Activated CD4-positive, alpha-beta T cell treated with anti-CD3 and anti-CD28 coated beads for 24 hours (primary cell): ENCODE data around the gene ATP2B2.

Experiments used
- DNase-seq, 2 donors: peaks; one replicate each; pipeline ENCODE4 v3.0.0-alpha.2; 2020; ENCODE audit warnings: low read depth in 2 of 2

ATP2B2 gene

DNA sequence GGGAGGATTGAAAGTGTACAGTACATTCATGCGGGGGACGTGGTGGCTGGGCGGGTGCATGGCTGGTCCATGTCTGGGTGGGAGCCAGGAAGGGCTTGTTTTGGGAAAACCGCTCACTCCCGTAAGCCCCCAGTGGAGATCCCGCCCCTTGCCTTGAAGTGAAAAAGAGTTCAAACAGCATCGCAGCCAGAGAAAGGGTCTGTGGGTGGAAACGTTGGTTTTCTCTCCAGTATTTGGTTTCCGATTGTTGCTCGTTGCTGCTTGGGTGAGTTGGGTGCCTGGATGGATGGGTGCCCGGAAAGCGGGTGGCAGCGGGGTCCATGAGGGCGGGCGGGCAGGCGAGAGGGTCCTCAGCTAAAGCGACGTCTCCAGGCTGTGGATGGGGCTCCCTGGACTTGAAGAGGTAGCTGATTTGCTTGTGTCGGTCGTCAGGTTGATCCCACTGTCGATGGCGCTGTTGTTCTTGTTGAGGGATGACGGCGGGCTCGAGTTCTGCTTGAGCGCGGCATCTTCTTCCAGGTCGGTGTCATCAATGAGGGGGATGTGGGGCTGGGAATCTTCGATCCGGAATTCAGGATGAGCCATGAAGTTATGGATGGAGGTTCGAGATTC is 176.8 kb downstream of the ATP2B2 start:
- no peak for DNase-seq

DNA sequence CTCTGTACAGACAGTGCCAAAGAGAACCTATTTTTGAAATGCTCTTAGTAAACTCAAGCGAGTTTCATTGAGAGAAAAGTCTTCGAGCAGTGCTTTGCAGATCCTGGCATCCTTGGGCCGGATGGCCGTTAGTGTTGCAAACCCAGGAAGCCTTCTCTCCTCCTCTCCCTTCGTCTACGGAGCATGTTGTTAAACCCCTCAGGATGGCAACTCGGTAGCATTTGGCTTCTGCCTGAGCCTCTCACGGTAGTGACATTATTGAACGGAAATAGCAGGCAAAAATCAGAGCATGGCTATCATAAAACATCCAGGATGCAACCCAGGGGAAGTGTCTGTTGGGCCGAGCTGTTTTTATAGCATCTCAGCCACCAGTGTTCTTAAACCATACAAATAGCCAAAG is 177.8 kb downstream of the ATP2B2 start:
- no peak for DNase-seq

DNA sequence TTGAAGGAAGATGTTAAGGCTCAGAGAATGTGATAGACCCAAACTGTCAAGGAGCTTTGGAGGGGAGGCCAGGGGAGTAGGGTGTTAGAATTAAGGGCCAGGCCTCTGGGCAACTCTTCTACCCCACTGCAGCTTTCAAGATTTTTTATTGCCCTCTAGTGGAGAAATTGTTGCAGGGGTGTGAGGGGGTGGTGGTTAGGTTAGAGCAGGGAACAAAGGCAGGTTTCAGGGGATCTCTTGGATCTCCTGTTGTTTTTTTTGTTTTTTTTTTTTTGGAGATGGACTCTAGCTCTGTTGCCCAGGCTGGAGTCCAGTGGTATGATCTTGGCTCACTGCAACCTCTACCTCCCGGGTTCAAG is 183.1 kb downstream of the ATP2B2 start:
- no peak for DNase-seq

DNA sequence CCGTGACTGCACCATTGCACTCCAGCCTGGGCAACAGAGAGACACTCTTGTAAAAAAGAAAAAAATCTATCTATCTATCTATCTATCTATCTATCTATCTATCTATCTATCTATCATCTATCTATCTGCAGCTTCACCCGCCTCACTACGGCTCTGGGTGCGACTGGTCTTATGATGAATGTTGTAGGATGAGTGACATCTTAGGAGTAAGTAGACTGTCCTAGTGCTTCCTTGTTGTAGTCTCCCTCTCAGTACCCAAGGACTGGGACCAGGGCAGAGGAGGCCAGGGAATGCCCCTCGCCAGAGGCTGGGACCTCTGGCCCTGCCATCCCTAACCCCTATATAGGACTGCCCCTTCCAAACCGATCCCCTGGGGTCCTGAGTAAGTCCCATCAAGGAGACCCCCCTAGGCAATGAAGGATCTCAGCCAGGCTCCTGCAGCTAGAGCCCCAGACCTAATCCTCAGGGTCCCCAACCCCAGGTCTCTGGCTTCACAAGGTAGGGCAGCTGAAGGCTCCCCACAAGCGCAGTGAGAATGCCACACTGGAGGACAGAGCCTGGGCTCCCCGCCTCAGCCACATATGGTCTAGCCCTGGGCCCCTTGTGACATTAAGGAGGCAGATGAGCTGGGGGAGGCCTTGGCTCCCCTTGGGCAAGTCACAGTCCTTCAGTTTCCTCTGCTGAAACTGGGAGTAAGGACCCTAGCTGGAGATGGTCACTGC is 183.6 kb downstream of the ATP2B2 start:
- no peak for DNase-seq

DNA sequence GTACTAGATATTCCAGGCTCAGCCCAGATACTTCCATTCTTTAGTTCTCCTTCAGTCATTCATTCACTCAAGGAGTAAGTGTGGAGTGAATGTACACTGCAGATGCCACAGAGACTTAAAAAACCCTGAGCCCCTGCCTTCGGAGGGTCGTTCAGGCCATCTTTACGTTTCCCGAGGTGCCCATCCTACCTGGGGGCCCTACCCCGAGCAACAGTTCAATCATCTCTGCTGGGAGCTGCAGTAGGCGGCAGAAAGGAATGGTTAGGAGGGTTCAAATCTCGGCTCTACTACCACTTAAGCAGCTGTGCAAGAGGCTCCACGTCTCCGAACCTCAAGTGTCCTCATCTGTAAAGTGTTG is 185.1 kb downstream of the ATP2B2 start:
- no peak for DNase-seq

DNA sequence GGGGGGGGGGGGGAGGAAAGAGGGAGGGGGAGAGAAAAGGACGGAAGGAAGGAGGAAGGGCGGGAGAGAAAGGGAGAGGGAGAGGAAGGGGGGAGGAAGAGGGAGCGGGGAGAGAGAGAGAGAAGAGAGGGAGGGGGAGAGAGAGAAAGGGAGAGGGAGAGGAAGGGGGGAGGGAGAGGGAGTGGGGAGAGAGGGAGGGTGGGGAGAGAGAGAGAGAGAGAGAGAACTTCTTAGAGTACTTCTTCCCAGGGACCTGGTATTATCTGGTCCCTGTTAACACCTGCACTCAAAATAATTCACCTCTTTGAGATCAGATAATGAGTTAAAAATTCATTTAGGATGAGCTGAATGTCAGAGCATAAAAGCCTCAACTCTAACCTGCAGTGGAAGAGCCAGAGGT is 185.6 kb downstream of the ATP2B2 start:
- DNase-seq: no peak

DNA sequence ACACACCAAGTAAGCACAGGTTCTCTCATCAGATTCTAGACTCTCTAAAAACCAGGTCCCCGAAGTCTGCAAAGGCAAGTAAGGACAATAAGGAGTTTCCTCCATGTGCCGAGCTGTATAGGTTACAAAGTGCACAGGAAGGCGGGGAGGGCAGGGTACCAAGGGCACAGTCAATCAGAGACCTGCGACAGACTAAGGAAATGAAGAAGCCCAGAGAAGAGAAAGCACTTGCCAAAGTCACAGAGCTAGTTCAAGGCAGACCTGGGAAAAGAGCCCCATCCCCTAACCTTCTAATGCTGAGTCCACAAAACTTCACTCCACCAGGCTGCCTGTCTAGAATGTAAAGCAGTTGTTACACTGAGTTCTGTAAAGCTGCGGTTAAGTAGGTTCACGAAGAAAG is 186.1 kb downstream of the ATP2B2 start:
- no peak for DNase-seq

DNA sequence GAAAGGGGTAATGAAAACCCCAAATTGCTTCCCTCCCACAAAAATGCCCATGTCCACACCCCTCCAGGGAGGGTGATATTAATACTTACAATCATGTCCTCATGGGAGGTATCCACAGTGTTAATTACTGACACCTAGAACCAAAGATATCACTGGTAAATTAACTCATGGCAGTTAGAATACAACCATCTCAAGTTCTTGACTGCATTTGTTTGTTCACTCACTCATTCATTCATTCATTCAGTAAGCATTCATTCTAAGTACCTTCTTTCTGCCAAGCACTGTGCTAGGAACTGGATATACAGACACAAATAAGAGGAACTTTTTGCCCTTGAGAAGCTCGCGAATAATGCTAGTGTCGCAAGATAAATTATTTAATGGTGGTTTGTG is 187.4 kb downstream of the ATP2B2 start:
- no peak for DNase-seq

DNA sequence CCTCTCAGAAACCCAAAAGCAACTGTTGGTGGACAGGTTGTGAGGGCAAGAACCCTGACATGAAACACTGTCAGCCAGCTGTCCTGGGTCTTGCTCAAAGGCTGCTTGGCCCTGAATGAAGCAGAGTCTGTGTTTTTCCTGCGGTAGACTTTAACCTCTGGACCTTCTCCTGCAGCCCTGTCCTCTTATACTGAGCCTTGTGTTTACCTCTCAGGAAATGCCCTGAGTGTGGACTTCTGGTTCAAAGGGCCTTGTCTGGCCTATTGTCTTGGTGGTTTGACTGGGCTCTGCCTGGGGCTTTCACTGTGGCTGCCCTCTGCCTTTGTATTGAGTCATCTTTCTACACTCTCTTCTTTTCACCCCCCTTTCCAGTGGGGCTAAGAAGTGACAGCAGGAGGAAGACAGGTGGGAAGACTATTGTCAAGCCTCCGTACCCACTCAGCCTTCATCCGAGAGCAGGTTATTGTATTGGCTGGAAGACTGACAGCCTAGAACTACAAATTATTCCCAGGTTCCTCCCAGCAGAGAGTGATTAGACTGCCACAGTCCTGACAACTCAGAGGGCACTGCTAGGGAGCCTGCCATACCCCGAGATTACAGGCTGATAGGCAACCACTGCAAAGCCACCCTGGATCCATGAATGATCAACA is 187.9 kb downstream of the ATP2B2 start:
- DNase-seq: no peak

DNA sequence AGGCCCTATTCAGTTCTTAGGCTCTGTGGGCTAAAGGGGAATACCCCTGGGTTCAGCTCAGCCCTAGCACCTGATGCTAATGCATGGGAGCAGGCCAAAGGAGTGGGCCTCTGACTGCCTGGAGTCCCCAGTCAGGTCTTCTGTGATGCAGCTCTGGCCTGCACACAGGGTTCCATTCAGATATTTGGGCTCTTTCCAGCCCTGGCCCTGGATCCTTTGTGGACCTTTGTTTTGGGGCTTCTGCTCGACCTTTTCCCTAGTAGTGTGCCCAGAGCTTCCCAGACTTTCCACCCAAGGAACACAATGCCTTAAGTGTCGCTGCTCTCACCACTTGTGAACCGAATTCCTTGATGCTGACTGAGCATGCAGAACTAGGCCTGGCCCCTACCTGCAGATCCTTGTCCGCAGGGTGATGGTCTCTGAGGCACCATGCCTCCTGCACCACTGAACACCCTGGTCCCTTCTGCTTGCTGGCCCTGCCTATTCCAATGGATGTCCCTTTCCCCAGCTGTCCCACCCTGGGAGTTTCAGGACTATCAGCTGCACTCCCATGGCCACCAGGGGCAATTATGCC is 189.5 kb downstream of the ATP2B2 start:
- DNase-seq: no peak

DNA sequence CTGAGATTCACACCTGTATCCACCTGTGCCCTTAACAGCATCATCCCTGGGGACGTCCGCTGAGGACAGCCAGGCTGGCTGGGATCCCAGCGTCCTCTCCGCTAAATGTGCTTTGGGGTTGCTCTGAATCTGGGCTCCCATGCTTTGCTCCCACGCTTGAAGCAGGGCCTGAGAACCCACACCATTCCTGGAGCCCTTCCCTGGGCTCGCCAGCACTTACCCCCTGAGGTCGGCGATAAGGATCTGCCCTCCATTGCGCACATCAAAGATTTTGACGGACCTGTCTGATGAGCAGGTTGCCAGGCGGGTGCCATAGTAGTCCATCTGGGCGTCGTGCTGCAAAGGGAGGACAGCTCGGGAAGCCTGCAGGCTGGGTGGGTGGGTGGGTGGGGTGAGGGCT is 190.3 kb downstream of the ATP2B2 start:
- DNase-seq: no peak

DNA sequence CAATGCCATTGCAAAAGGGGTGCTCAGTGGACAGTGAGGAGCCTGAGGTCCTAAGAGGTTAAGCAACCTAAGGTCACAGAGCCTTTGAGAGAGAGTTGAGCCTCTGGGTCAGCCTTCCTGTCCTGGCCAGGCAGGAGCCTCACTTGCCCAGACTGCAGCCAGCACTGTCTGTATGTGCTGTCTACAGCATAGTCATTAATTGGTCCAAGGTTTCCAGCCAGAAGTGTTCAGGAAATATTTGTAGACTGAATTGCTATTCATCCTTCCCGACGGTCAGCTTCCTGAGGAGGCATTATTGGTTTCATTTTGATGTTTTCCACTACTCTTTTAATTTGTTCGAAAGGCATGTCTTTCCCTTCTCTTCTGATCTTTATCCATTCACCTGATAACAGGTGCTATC is 192.5 kb downstream of the ATP2B2 start:
- DNase-seq: no peak

DNA sequence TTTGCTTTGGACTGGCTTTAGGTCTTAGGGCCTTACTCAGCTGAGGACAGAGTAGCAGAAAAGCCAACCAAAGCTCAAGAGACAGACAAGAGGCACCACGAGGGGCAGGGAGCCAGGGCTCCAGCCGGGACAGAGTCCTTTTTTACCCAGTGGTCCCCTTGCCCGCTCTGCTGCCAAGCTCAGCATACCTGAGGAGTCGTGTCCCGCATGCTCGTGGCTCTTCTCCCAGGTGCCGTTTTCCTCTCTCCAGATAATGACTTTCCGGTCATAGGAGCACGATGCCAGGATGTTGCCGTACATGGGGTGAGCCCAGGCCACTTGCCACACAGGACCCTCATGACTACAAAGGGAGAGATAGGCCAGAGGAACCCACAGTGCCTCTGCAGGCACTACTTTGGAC is 193.0 kb downstream of the ATP2B2 start:
- no peak for DNase-seq

DNA sequence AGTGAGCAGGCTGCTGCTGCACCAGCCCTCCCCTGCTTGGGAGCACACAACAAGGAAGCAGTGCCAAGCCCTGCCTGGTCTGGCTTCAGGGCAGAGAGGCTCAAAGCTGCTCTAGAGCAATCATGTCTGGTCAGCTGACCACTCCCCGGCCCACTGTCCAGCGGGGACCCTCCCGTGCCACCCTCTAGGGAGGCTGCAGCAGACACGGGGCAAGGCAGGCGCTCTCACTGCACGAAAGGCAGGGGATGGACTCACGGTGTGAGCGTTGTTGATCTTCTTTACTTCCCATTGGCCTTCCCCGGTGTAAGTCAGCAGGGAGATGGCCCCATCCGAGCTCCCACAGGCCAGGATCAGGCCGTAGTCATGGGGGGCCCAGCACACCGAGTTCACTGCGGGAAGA is 193.7 kb downstream of the ATP2B2 start:
- DNase-seq: no peak

DNA sequence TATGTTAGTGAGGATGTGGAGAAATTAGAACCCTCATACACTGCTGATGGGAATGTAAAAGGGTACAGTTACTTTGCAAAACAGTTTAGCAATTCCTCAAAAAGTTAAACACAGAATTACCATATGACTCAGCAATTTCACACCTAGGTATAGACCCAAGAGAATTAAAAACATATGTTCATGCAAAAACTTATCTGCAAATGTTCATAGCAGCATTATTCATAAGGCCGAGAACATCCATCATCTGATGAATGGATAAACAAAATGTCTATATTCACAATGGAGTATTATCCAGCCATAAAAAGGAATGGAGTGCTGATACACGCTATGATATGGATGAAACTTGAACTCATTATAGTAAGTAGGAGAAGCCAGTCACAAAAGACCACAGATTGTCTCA is 194.8 kb downstream of the ATP2B2 start:
- DNase-seq: no peak

DNA sequence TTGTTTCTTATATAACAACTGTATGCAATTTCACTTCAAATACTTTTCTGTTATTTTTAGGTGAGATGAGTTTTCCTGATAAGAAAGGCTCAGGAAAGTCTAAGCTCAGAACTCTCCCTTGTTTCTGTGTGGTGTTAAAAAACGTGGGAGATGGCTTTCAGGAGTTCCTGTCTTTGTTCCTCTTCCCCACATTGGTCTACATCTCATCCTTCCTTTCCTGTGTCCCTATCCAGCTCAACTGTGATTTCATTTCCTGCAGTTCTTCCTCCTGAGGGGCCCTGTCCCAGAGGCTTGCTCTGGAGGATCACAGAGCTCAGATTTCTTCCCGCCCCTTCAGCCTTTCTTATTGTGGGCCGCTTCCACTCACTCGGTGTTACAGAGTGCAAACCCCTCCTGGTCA is 195.7 kb downstream of the ATP2B2 start:
- DNase-seq: no peak

DNA sequence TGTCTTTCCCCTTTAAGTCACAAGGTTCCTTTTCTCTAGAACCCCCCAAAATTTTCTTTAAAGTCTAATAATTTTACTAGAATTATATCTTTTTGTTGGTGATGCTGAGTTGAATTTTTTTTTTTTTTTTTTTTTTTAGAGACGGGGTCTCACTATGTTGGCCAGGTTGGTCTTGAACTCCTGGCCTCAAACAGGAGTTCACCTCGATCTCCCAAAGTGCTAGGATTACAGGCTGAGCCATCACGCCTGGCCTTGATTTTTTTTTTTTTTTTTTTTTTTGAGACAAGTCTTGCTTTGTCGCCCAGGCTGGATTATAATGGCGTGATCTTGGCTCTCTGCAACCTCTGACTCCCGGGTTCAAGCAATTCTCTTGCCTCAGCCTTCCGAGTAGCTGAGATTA is 196.7 kb downstream of the ATP2B2 start:
- DNase-seq: no peak

DNA sequence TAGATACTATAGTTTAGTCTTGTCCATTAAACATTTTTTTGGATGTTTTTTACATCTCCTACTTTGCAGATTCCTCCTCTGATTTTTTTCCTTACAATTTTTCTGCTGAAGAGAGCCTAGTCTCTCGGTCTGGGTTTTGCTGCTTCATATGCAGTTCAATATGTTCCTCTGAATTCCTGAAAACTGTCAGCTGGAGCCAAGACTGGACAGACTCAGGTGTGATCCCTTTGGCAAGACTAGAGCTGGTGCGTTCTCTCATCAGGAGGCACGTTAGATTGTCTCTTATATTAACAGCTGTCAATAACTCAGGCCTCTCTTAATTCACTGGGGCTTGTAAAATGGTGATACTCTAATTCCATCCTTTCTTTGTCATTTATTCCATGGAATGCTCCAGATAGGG is 199.2 kb downstream of the ATP2B2 start:
- no peak for DNase-seq

DNA sequence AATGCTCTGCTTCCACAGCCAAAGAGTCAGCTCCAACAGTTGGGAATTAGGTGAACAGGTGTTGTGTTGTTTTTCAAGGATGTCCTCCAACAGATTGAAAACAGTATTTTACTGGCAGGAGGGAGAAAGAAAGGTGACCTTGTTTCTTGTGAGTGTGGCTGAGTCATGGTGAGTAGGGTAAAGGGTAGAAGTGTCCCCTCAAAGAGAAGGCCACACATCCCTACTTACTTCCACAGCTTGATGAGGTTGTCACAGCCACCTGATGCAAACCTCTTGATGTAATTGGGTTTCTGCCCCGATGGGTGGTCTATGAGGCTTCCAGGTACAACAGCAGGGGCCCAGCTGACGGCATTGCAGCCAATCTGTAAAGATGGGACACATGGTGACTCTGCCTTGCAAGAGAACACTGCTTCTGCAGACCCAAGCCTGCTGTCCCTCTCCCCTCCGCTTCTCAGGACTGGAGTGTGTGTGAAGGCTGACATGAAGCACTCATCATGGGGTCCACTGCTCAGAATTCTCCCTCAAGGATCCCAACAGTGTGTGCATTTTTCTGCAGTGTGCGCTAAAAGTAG is 200.0 kb downstream of the ATP2B2 start:
- DNase-seq: no peak

DNA sequence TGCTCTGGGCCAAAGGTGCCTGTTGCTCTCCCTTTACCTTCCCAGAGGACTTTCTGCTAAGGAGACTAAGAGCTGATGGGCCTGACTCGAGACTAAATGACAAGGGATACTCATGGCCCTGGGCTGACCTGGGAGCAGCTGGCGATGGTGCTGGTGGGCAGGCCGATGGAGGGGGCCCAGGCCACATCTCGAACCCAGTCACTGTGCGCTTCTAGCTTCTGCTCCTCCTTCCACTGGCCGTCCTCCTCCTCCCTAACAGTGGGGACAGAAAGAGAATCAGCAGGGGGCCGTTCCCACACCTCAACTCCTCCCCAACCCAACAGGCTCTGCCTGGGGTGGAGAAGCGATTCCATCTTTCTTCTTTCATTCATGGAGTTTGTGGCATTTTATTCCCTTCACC is 200.5 kb downstream of the ATP2B2 start:
- no peak for DNase-seq

DNA sequence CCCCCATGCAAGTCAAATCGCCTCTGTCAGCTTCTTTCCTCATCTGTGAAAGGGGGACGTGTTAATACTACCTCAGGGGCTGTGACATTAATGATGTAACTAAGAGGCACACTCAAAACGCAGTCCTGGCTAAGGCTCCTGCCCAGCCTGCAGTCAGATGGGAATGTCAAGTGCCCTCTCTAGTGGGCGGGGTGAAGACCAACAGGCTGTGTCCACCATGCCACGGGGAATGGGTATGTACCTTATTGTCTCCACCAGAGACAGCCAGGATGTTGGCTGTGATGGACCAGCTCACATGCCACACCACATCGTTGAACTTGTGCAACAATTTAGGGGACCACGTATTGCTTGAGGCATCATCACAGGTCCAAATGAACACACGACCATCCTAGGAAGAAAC is 201.6 kb downstream of the ATP2B2 start:
- no peak for DNase-seq

DNA sequence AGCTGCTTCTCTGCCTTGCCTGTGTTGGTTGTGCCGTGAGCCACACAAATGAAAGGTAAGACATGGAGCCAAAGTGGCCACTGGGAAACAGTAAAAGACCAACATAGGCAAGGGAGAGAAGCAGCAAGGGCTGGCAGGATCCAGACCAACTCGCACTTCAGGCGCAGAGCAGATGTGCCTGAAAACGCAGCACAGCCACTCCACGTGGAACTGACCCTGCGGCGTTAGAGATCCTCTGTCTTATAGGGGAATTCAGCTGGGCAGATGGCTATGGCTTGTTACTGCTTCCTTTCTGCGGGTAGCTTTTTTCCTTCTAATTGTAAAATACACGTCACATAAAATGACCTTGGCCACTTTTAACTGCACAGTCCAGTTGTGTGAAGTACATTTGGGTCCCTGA is 202.3 kb downstream of the ATP2B2 start:
- no peak for DNase-seq

DNA sequence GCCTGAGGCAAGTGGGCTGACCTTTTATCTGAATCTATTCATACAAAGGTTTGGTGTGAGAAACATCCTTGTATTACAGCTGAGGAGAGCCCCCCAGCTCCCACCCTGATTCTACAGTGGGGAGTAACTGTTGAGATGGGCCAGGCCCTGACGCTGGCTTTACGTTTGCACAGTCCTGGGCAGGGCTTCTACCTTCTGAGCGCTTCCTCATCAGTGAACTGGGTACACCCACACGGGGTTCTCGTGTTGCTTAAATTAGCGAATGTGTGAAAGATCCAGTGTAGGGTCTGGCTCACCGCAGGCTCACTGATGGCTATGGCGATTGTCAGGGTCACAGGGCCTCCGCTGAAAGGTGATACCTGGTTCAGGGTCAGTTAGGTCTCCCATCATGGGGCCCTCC is 205.3 kb downstream of the ATP2B2 start:
- DNase-seq: no peak
